ENCODE measurements around the gene FH. TPM values are rescaled to one million over a fixed set of nuclear protein-coding genes. Genes with fewer than 3 reads are reported as not detected.

Gene FH
- total RNA-seq = 119 and 129 TPM in 2 replicates

GRCh38 chr1:241519308-241520079, at the start of gene FH:
Gene FH, minus strand, starts transcription at chr1:241519755. Its CDS starts 33 bp downstream, at chr1:241519722.

GRCh38 chr1:241532162-241532531, 12.6 kb upstream of the FH start, which contains the start of gene KMO:
Gene KMO, plus strand, starts transcription at chr1:241532378. Its CDS starts 67 bp downstream, at chr1:241532445.

Other genes with a start within 250 kb of the FH start
- under 0.01 and 0.29 TPM in 2 replicates for gene RGS7, start 162.6 kb downstream of the FH start, total RNA-seq
- gene KMO, start 12.6 kb upstream of the FH start, total RNA-seq = not detected in 2 replicates
- 5.8 and 7.6 TPM in 2 replicates for gene CHML, start 120.6 kb upstream of the FH start, total RNA-seq
- gene OPN3, start 120.6 kb upstream of the FH start, total RNA-seq = 20.2 and 23.2 TPM in 2 replicates
- gene WDR64, start 132.5 kb upstream of the FH start, total RNA-seq = not detected in 2 replicates

All from myometrial cell (primary cell).